KOPT-K1 (cell line): ENCODE results near the gene TSPAN1.

Experiments
- H3K27ac ChIP-seq: fragments of 200-600 bp; sonication (generic); 2 replicates; pipeline ENCODE4 v1.5.1; 2016; ENCODE audit warnings: antibody characterized with exemption, mild to moderate bottlenecking, low read depth, low read length; ENCODE audit not compliant: poor library complexity, severe bottlenecking
- H3K36me3 ChIP-seq: fragments of 200-600 bp; sonication (generic); 2 replicates; pipeline ENCODE4 v1.5.1; 2017; ENCODE audit warnings: antibody characterized with exemption, mild to moderate bottlenecking, low read length, moderate library complexity; ENCODE audit not compliant: insufficient read depth
- H3K9me3 ChIP-seq: fragments of 200-600 bp; sonication (generic); 2 replicates; pipeline ENCODE4 v1.5.1; 2017; ENCODE audit warnings: antibody characterized with exemption, low read length, mild to moderate bottlenecking; ENCODE audit not compliant: insufficient read depth, poor library complexity, severe bottlenecking

The TSPAN1 gene

GRCh38 chr1:46174448-46175231, at the start of gene TSPAN1:
TSPAN1 (plus strand) TSS chr1:46175087; CDS start chr1:46181108, 6,021 bp downstream.
- H3K27ac ChIP-seq = no peak within 1 kb of the TSS
- H3K36me3 ChIP-seq = no peaks in the 10 kb centered on the region
- H3K9me3 ChIP-seq = no peaks in the 10 kb centered on the region

GRCh38 chr1:46128344-46128743, 46.5 kb upstream of the TSPAN1 start:
- Histone ChIP-seq H3K9me3 (no peaks in the 10 kb centered on the region), H3K27ac (no peak overlapping the region), H3K36me3 (no peaks in the 10 kb centered on the region)

- peak overlapping the region; percentile 46 for H3K27ac ChIP-seq
- H3K9me3 ChIP-seq = no peaks in the 10 kb centered on the region
- H3K36me3 ChIP-seq = no peaks in the 10 kb centered on the region
Observed at GRCh38 chr1:46130121-46130520, 44.8 kb upstream of the TSPAN1 start.

GRCh38 chr1:46130606-46131005, 44.3 kb upstream of the TSPAN1 start:
- H3K9me3 ChIP-seq = no peaks in the 10 kb centered on the region
- peak overlapping the region; percentile 46 for H3K27ac ChIP-seq
- no peaks in the 10 kb centered on the region for H3K36me3 ChIP-seq

GRCh38 chr1:46131093-46131492, 43.8 kb upstream of the TSPAN1 start:
- H3K9me3 ChIP-seq = no peaks in the 10 kb centered on the region
- H3K36me3 ChIP-seq = no peaks in the 10 kb centered on the region
- peak overlapping the region; percentile 46 for H3K27ac ChIP-seq

GRCh38 chr1:46131712-46132528, 43.0 kb upstream of the TSPAN1 start:
- H3K36me3 ChIP-seq = no peaks in the 10 kb centered on the region
- H3K9me3 ChIP-seq = no peaks in the 10 kb centered on the region
- peak overlapping the region; percentile 94 for H3K27ac ChIP-seq

- Histone ChIP-seq H3K27ac (peak within 1 kb of the TSS; percentile 94), H3K9me3 (no peaks in the 10 kb centered on the region), H3K36me3 (no peaks in the 10 kb centered on the region)
Observed at GRCh38 chr1:46132529-46133180, 42.2 kb upstream of the TSPAN1 start, which contains the start of gene PIK3R3. PIK3R3 (minus strand) TSS chr1:46132629; CDS start chr1:46131952, 677 bp downstream.

GRCh38 chr1:46133181-46133658, 41.7 kb upstream of the TSPAN1 start:
- Histone ChIP-seq H3K9me3 (no peaks in the 10 kb centered on the region), H3K27ac (peak overlapping the region; percentile 94), H3K36me3 (no peaks in the 10 kb centered on the region)

- H3K27ac ChIP-seq = peak overlapping the region; percentile 94
- H3K36me3 ChIP-seq = no peaks in the 10 kb centered on the region
- H3K9me3 ChIP-seq = no peaks in the 10 kb centered on the region
Observed at GRCh38 chr1:46133781-46134350, 41.0 kb upstream of the TSPAN1 start.

GRCh38 chr1:46134660-46135331, 40.1 kb upstream of the TSPAN1 start:
- no peaks in the 10 kb centered on the region for H3K9me3 ChIP-seq
- H3K36me3 ChIP-seq = no peaks in the 10 kb centered on the region
- no peak overlapping the region for H3K27ac ChIP-seq

GRCh38 chr1:46136711-46137110, 38.2 kb upstream of the TSPAN1 start:
- Histone ChIP-seq H3K9me3 (no peaks in the 10 kb centered on the region), H3K36me3 (no peaks in the 10 kb centered on the region), H3K27ac (no peak overlapping the region)

- no peaks in the 10 kb centered on the region for H3K9me3 ChIP-seq
Observed at GRCh38 chr1:46137916-46138315, 37.0 kb upstream of the TSPAN1 start.

GRCh38 chr1:46148318-46148717, 26.6 kb upstream of the TSPAN1 start:
- Histone ChIP-seq H3K9me3 (no peaks in the 10 kb centered on the region), H3K36me3 (no peaks in the 10 kb centered on the region), H3K27ac (no peak overlapping the region)

More at GRCh38 chr1:46137916-46138315, 37.0 kb upstream of the TSPAN1 start:
- Histone ChIP-seq H3K36me3 (no peaks in the 10 kb centered on the region), H3K27ac (no peak overlapping the region)

- Histone ChIP-seq H3K36me3 (no peaks in the 10 kb centered on the region), H3K27ac (no peak overlapping the region), H3K9me3 (no peaks in the 10 kb centered on the region)
Observed at GRCh38 chr1:46150085-46150484, 24.8 kb upstream of the TSPAN1 start.
